BLaER1 treated with 17β-estradiol and CSF1 and Interleukin-3, amounts not matched to agents 10 nM and 100 nM (cell line): ENCODE data around the gene SCGB1C1.

Experiments used
- H3K27ac ChIP-seq, 11 experiments: shearing (Covaris generic); formaldehyde crosslinking; 2 replicates each; pipeline ENCODE4 v1.8.1; 2022
- H3K27me3 ChIP-seq, 11 experiments: shearing (Covaris generic); formaldehyde crosslinking; 2 replicates each; pipeline ENCODE4 v1.8.1; 2022
- H3K36me3 ChIP-seq, 11 experiments: shearing (Covaris generic); formaldehyde crosslinking; 2 replicates each; pipeline ENCODE4 v1.8.1; 2022
- H3K4me1 ChIP-seq, 10 experiments: shearing (Covaris generic); formaldehyde crosslinking; 2 replicates each; pipeline ENCODE4 v1.8.1; 2022
- H3K4me2 ChIP-seq, 11 experiments: shearing (Covaris generic); formaldehyde crosslinking; 2 replicates each; pipeline ENCODE4 v1.8.1; 2022
- H3K4me3 ChIP-seq, 10 experiments: shearing (Covaris generic); formaldehyde crosslinking; 2 replicates each; pipeline ENCODE4 v1.8.1; 2022
- H3K9ac ChIP-seq, 11 experiments: shearing (Covaris generic); formaldehyde crosslinking; 2 replicates each; pipeline ENCODE4 v1.8.1; 2022
- H3K9me3 ChIP-seq, 11 experiments: shearing (Covaris generic); formaldehyde crosslinking; replicated peaks in 1 of 11; 2 replicates each; pipeline ENCODE4 v1.8.1; 2022
- H4K20me1 ChIP-seq, 11 experiments: shearing (Covaris generic); formaldehyde crosslinking; 2 replicates each; pipeline ENCODE4 v1.8.1; 2022
- Cebpa-rat ChIP-seq, 11 experiments: shearing (Covaris generic); IDR thresholded peaks; 2 replicates each; pipeline ENCODE4 v1.8.1; 2022

SCGB1C1 gene

GRCh38 chr11:197741-198235 is 4.9 kb downstream of the SCGB1C1 start:
- no peak overlapping the region for H3K27ac ChIP-seq
- H3K4me2 ChIP-seq, result no peak overlapping the region
- H3K9ac ChIP-seq, result no peak overlapping the region
- H3K9me3 ChIP-seq, result no peaks in the 10 kb centered on the region
- no peak for TF ChIP-seq Cebpa-rat (IDR thresholded peaks at IDR 0.05)
- H3K4me1 ChIP-seq, result peaks cover 5 to 21% (median 17%) of the 10 kb centered on the region in 10 experiments; a peak in 17 of 20 replicates
- peaks cover 3 to 60% (median 16%) of the 10 kb centered on the region in 11 experiments; a peak in 15 of 22 replicates for H4K20me1 ChIP-seq
- H3K27me3 ChIP-seq, result no peaks in the 10 kb centered on the region; a peak in 1 of 22 replicates
- peaks cover 0 to 18% (median 10%) of the 10 kb centered on the region in 11 experiments; a peak in 13 of 22 replicates for H3K36me3 ChIP-seq
- H3K4me3 ChIP-seq, result no peak overlapping the region

GRCh38 chr11:198236-198806 is 5.4 kb downstream of the SCGB1C1 start:
- H3K4me1 ChIP-seq, result peaks cover 5 to 26% (median 22%) of the 10 kb centered on the region in 10 experiments; a peak in 17 of 20 replicates
- no peak for TF ChIP-seq Cebpa-rat (IDR thresholded peaks at IDR 0.05)
- no peak overlapping the region for H3K9ac ChIP-seq
- H3K4me2 ChIP-seq, result no peak overlapping the region
- no peaks in the 10 kb centered on the region; a peak in 1 of 22 replicates for H3K27me3 ChIP-seq
- peaks cover 4 to 24% (median 13%) of the 10 kb centered on the region in 11 experiments; a peak in 18 of 22 replicates for H3K36me3 ChIP-seq
- H3K27ac ChIP-seq, result no peak overlapping the region
- no peak overlapping the region for H3K4me3 ChIP-seq
- H3K9me3 ChIP-seq, result no peaks in the 10 kb centered on the region
- peaks cover 8 to 65% (median 21%) of the 10 kb centered on the region in 11 experiments; a peak in 18 of 22 replicates for H4K20me1 ChIP-seq

GRCh38 chr11:199004-199581 is 6.2 kb downstream of the SCGB1C1 start:
- Histone ChIP-seq H3K9me3 (no peaks in the 10 kb centered on the region), H4K20me1 (peaks cover 8 to 73% (median 29%) of the 10 kb centered on the region in 11 experiments; a peak in 19 of 22 replicates), H3K4me2 (no peak overlapping the region), H3K4me1 (peaks cover 5 to 34% (median 27%) of the 10 kb centered on the region in 10 experiments; a peak in 18 of 20 replicates), H3K4me3 (no peak overlapping the region), H3K9ac (no peak overlapping the region), H3K36me3 (peaks cover 12 to 31% (median 21%) of the 10 kb centered on the region in 11 experiments), H3K27ac (no peak overlapping the region), H3K27me3 (no peaks in the 10 kb centered on the region)
- TF ChIP-seq Cebpa-rat (IDR thresholded peaks at IDR 0.05), result no peak

- no peak overlapping the region for H3K4me2 ChIP-seq
- H4K20me1 ChIP-seq, result peaks cover 10 to 80% (median 36%) of the 10 kb centered on the region in 11 experiments; a peak in 19 of 22 replicates
- H3K9me3 ChIP-seq, result no peaks in the 10 kb centered on the region
- no peak overlapping the region for H3K9ac ChIP-seq
- H3K4me1 ChIP-seq, result peaks cover 5 to 41% (median 34%) of the 10 kb centered on the region in 10 experiments; a peak in 19 of 20 replicates
- no peak for TF ChIP-seq Cebpa-rat (IDR thresholded peaks at IDR 0.05)
- H3K36me3 ChIP-seq, result peaks cover 19 to 38% (median 28%) of the 10 kb centered on the region in 11 experiments
- H3K27me3 ChIP-seq, result no peaks in the 10 kb centered on the region
- no peak overlapping the region for H3K27ac ChIP-seq
- H3K4me3 ChIP-seq, result no peak overlapping the region
These were observed 6.9 kb downstream of the SCGB1C1 start for GRCh38 chr11:199782-200181.

GRCh38 chr11:200224-201003 is 7.5 kb downstream of the SCGB1C1 start:
- H3K27me3 ChIP-seq, result no peaks in the 10 kb centered on the region
- no peak overlapping the region for H3K4me2 ChIP-seq
- no peak for TF ChIP-seq Cebpa-rat (IDR thresholded peaks at IDR 0.05)
- no peak overlapping the region for H3K27ac ChIP-seq
- peaks cover 12 to 47% (median 41%) of the 10 kb centered on the region in 10 experiments for H3K4me1 ChIP-seq
- H3K36me3 ChIP-seq, result peaks cover 25 to 45% (median 34%) of the 10 kb centered on the region in 11 experiments
- H4K20me1 ChIP-seq, result peaks cover 16 to 86% (median 42%) of the 10 kb centered on the region in 11 experiments; a peak in 19 of 22 replicates
- no peak overlapping the region for H3K9ac ChIP-seq
- no peaks in the 10 kb centered on the region for H3K9me3 ChIP-seq
- no peak overlapping the region for H3K4me3 ChIP-seq

- H3K4me1 ChIP-seq, result peaks cover 23 to 58% (median 52%) of the 10 kb centered on the region in 10 experiments
- H3K4me3 ChIP-seq, result no peak overlapping the region
- peaks cover 31 to 51% (median 40%) of the 10 kb centered on the region in 11 experiments for H3K36me3 ChIP-seq
- H3K27ac ChIP-seq, result peak overlapping the region in 6 of 11 experiments; percentile 19 to 38 (median 32); a peak in 9 of 22 replicates
- no peaks in the 10 kb centered on the region for H3K27me3 ChIP-seq
- peak overlapping the region in 6 of 11 experiments; percentile 3 to 37 (median 15); a peak in 4 of 22 replicates for H3K9ac ChIP-seq
- no peak for TF ChIP-seq Cebpa-rat (IDR thresholded peaks at IDR 0.05)
- H3K9me3 ChIP-seq, result no peaks in the 10 kb centered on the region
- peaks cover 31 to 98% (median 57%) of the 10 kb centered on the region in 11 experiments; a peak in 19 of 22 replicates for H4K20me1 ChIP-seq
- H3K4me2 ChIP-seq, result peak overlapping the region in 8 of 11 experiments; percentile 1 to 64 (median 52); a peak in 14 of 22 replicates
These were observed 9.1 kb downstream of the SCGB1C1 start for GRCh38 chr11:201966-202365.

- no peaks in the 10 kb centered on the region for H3K9me3 ChIP-seq
- H3K4me3 ChIP-seq, result no peak overlapping the region
- H3K27ac ChIP-seq, result peak overlapping the region in 2 of 11 experiments; percentile 36 to 38; a peak in 1 of 22 replicates
- peaks cover 33 to 92% (median 57%) of the 10 kb centered on the region in 11 experiments; a peak in 19 of 22 replicates for H4K20me1 ChIP-seq
- peak overlapping the region in 6 of 11 experiments; percentile 3 to 58 (median 25); a peak in 8 of 22 replicates for H3K9ac ChIP-seq
- H3K4me1 ChIP-seq, result peaks cover 23 to 58% (median 52%) of the 10 kb centered on the region in 10 experiments
- peak overlapping the region in 7 of 11 experiments; percentile 1 to 64 (median 53); a peak in 11 of 22 replicates for H3K4me2 ChIP-seq
- H3K27me3 ChIP-seq, result no peaks in the 10 kb centered on the region
- peaks cover 31 to 51% (median 40%) of the 10 kb centered on the region in 11 experiments for H3K36me3 ChIP-seq
- TF ChIP-seq Cebpa-rat (IDR thresholded peaks at IDR 0.05), result no peak
These were observed 9.6 kb downstream of the SCGB1C1 start for GRCh38 chr11:202490-202889.
